GM18867 (cell line): ENCODE results near the gene RAD21L1.
A peak's percentile ranks its signal among the peaks of the same experiment; 100 is the strongest.

ENCODE experiments used
- ATAC-seq: cut with Tn5 transposase; IDR thresholded peaks from one replicate; pipeline ENCODE4 v1.9.1; 2021; ENCODE audit warnings: mild to moderate bottlenecking, moderate library complexity; ENCODE audit not compliant: unreplicated experiment

The RAD21L1 gene

DNA sequence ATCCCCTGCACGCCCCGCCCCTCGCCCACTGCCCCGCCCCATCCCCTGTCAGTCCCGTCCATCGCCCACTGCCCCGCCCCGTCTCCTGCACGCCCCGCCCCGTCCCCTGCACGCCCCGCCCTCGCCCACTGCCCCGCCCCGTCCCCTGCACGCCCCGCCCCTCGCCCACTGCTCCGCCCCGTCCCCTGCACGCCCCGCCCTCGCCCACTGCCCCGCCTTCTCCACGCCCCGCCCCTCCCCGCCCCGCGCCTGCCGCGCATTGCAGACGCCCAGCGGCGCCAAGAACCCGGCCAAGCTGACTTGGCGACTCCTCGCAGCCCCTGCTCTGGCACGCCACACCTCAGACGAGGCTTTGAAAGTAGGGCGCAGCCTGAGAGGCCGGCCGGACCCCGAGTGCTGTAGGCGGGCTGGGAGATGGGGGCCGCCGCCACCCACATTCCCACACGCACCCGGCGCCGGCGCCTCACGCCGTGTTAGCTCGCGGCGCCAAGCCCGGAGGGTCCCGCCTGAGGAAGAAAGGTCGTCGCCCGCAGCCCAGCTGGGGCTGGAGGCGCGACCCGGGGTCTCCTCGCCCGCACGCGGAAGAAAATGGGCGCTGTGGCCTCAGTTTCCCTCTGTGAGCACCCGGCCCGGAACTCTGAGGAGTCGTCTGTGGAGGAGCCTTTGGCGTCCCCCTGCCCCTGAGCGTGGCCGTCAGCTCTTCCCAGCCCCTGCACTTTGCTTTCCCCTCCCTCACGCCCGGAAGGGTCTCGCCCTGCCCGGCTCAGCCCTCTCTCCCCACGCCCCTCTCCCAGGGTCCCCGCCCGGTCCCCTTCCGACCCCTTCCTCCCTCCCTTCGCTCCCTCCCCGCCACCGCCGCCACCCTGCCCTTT is at the start of gene RAD21L1:
Gene RAD21L1 (plus strand): TSS at position 262 of the 872 bp plus-strand sequence. CDS start 2,410 bp downstream, outside the sequence.
- ATAC-seq, result peak; percentile 53

DNA sequence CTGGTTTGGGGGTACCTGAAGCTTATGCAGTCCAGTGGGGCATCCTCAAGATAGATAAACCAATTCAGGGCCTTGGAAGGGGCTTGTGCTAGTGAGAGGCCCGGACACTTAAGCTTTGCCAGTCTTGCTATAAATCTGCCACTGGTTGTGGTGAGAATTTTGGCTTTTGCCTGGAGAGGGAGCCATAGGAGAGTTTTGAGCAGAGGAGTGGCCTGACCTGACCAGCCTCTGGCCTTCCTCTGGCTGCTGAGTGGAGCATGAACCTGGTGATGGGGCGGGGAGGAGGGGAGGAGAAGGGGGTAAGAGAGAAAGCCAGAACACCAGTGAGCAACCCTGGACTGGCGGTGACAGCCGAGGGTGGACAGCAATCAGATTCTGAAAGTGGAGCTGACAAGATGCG is 48.2 kb upstream of the RAD21L1 start:
- ATAC-seq, result no peak

DNA sequence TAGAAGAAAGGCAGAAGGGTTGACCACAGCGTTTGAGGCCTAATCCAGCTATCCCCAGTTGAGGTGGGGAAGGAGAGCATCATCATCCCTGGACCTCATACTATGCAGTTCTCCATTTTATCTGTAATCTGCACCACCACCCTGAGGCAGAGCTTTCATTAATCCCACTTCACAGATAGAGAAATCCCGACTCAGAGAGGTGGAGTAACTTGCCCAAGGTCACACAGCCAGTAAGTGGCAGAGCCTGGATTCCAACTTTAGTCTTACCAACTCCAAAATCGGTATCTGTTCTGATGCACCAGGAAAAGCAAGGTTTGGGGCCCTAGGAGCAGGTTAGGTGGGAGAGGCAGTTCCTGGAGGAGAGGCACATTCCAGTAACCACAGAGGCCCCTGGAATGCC is 47.7 kb upstream of the RAD21L1 start:
- no peak for ATAC-seq

DNA sequence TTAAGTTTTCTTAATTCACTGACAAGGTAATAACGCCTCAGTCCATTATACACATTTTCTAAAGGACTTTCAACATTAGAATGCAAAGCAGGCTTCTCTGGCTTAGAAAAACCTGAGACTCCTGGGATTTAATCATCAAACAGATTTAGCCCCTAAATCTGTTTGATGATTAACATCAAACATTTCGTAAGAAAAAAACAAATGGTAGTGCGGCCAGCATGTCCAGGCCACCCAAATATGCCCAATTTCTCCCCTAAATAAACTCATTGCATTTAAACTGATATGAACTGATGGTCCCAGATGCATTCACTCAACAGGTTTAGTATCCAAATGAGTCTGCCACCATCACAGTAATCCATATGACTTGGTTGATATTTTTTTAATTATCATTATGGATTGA is 47.2 kb upstream of the RAD21L1 start:
- no peak for ATAC-seq

DNA sequence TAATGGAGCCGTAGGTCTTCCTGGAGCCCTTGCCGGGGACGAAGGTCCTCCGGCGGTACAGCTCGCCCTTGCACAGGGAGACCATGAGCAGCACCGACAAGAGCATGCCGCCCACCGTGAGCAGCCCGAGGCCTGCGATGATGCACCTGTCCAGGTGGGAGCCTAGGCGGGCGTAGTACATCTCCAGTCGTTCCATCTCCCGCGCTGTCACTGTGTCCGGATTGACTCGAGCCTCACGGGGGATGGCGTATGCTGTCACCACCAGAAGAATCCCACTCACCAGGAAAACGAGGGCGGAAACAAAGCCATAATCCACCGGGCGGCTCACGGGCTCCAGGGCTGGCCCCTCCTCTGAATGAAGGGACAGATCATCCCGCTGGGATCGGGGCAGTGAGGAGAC is 44.9 kb upstream of the RAD21L1 start:
- no peak for ATAC-seq

DNA sequence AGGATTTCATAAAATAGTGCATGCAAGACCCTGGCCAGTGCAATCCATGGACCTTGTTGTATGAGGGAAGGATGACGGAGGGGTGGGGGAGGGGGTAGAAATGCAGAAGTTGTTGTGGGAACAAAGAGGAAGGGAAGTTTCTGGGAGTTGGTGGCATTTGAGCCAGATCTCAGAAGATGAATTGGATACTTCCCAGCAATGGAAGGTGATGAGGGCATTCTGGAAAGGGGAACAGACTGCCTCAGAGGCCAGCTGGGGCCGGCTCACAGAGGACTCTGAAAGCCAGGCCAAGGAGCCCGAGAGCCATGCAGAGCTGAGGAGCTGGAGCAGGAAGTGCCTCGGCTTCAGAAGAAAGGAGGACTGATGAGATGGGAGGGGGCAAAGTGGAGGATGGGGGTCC is 43.7 kb upstream of the RAD21L1 start:
- ATAC-seq, result no peak

DNA sequence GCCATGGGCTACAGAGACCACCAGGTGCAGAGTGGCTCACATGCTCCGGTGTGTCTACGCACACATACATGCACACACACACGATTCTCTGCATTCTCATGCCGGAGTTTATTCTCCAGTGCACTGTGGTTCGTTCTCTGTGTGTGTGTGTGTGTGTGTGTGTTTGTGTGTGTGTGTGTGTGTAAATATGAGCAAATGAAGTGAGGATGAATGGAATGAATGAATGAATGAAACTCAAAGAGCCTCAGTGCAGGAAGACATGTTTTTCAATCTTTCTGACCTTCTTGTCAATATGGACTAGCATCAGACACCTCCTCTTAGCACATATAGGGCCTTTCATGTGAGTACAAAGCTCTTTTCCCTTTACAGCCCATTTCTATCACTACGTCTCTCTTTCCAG is 42.7 kb upstream of the RAD21L1 start:
- ATAC-seq, result no peak

DNA sequence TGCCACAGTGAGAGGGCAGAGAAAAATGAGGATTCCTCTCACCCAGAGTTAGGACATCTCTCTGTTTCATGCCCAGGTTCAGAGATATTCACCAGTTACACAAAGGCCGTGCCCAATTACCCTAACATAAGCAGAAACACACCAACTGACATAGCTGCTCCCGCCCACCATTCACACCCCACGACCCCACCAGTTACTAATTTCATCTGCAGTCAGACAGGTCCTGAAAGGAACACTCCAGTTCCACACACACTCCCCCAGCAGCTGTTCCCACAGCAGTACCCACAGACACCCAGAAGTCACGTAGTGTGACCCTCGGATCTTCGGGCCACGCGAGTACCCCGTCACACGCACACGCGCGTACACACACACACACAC is 41.6 kb upstream of the RAD21L1 start:
- ATAC-seq, result no peak

DNA sequence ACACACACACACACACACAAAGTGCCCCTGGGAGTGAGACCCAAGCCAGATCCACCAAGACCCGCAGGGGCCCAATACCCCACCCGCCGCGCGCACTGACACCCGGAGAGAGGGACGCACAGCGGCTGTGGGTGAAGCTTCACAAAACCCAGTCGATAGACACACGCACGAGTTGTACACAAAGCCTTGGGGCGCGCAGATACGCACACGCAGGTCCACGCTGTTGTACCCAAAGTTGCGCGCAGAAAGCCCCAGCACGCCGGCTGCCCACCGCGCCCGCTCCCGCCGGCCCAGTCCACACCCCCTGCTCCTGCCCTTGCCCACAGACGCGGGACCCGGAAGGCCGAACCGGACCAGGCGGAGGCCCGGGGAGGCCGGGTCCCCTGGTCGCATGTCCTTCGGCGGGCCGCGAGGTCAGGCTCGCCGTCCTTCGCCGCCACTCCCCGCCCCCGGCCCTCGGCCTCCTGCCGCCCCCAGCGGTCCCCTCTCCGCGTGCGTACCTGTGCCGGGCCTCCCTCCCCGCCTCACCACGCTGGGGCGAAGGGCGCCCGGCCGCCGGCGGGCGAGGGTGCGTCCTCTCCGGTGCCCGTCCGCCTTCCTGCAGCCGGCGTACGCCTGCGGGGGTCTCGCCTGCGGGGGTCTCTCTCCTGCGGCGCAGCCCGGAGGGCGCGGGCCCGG is 41.1 kb upstream of the RAD21L1 start, which contains the start of gene TMEM74B:
Gene TMEM74B (minus strand): TSS at position 344 of the 678 bp plus-strand sequence. CDS start 1,180 bp downstream, outside the sequence.
- ATAC-seq, result no peak

DNA sequence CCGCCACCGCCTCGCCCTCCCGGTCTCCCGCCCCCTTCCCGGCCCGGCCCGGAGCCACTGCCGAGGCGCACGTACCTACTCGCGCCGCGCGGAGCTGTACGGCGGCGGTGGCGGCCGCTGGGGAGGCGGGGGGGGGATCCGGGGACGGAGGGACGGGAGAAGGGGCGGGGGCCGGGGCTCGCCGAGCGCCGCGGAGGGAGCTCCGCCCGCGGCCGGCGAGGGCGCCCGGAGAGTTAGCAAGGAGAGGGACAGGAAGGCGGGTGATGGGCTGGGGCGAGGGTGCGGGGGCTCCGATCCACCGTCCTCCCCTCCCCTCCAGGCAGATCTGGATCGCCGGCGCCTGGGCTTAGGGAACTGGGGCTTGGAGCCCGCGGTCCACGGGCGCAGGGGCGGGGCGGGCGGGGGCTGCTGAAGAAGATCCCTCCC is 40.5 kb upstream of the RAD21L1 start:
- no peak for ATAC-seq

DNA sequence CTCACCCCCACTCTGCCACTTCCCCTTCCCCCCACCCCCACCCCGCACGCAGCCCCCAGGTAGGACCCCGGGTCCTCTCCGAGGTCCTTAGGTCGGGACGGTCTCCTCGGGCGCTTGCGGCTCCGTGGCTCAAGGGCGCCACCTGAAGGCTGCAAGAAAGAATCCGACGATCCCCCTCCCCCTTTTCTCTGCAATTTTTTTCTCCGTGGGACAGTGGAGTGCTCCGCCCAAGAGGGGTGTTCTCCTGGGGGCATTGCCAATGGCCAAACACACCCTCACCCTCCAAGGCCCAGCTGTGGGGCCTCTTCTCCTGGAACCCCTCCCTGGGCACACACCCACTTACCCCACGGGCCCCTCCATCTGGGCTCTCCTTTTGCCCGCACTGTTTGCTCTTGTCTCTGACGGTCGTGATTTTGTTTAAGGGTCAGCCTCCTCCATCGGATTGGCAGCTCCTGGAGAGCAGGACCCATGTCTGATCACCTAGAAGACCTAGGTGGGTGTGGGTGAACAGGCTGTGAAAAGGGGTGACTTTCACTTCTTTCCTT is 40.0 kb upstream of the RAD21L1 start:
- ATAC-seq, result no peak

DNA sequence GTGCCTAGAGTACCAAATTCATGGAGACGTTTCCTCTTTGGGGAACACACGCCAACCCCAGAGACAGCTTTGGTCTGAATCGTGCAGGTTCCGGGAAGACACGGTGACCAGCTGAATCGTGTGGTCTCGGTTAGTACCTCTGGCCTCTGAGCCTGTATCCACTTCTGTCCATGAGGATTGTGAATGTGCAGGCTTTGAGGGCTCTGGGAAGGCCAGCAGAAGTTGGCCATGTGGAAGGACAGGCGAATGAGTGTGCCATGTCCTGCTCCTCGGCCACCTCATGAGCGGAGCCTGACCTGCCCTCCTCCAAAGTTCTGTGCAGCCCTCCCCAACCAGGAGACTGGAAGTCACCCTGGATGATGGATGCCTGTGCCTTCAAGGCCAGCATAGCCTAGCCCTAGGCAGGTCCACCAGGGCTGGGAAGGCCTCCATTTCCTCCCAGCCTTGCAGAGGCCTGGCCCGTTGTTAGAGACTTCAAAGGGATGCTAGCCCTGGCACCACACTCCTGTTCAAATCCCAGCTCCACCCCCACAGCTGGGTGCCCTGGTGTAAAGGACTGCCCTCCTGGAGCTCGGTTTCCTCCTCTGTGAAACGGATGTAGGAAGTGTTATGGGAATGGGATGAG is 39.4 kb upstream of the RAD21L1 start:
- no peak for ATAC-seq

DNA sequence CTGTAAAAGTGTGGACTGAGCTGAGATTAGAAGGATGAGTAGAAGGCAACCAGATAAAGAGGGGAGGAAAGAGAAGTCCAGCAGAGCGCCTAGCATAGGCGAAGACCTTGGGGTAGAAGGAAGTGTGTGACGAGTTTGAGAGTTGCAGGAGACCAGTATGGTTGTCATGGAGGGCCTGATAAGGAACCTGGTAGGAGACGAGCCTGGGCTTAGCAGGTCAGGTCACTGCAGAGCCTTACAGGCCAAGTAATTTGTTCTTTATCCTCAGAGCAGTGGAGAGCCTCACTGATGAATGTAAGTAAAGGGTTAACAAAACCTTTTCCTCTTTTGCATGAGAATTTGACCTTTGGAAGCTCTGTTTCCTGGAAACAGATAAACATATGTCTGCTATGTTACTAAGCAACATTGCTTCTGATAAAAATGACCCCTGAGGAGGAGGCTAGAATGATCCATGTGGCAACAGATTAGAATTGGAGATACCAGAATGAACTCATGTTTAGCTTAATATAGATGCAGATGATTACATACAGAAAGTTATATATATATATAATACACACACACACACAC is 38.2 kb upstream of the RAD21L1 start:
- no peak for ATAC-seq

DNA sequence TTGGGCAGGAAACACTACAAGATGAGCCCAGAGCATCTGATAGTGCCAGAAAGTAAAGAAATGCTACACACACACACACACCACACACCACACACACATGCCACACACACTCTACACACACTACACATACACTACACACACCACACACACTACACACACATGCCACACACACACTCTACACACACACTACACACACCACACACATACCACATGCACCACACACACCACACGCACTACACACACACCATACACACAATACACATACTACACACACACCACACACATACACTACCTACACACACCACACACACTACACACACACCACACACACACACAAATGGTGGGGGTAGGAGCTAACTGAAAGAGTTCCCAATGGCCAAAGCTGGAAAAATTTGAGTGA is 37.5 kb upstream of the RAD21L1 start:
- no peak for ATAC-seq

DNA sequence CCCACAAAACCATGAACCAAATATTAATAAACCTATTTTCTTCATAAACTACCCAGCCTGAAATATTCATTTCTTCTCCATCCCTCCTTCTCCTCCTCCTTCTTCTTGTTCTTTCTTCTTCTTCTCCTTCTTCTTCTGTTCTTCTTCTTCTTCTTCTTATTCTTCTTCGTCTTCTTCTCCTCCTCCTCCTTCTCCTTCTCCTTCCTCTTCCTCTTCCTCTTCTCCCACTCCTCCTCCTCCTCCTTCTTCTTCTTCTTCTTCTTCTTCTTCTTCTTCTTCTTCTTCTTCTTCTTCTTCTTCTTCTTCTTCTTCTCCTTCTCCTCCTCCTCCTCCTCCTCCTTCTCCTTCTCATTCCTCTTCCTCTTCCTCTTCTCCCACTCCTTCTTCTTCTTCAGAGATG is 36.0 kb upstream of the RAD21L1 start:
- ATAC-seq, result no peak

DNA sequence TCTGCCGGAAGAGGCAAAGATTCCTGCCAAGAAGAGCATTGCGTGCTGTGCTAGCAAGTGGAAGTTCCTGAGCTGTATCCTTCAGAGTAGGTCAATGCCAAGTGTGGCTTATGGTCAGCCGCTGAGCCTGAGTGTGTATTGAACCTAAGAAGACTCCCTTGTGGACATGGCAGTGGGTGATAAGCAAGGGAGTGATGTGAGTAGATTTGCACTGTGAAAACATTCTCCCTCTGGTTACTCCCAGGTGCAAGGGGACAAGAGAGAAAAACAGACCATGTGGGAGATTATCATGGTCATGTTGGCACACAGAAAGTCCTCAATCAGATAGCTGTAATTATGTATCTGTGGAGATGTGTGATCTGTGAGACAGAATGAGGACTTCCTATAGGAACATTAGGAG is 35.0 kb upstream of the RAD21L1 start:
- ATAC-seq, result no peak

DNA sequence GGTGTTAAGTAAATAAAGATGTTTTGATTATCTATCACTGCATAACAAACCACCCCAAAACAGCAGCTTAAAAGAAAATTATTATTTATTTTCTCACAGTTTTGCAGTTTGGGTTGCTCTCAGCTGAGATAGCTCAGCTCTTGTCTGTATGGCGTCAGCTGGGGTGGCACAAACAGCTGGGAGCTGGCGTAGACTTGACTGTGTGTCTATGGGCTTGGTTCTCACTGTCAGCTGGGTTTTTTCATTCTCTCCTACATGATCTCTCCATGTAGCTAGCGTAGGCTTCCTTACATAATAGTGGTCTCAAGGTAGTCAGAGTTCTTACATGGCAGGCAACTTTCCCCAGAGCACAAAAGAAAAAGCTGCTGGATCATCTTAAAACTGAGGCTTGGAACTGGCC is 34.5 kb upstream of the RAD21L1 start:
- ATAC-seq, result no peak

DNA sequence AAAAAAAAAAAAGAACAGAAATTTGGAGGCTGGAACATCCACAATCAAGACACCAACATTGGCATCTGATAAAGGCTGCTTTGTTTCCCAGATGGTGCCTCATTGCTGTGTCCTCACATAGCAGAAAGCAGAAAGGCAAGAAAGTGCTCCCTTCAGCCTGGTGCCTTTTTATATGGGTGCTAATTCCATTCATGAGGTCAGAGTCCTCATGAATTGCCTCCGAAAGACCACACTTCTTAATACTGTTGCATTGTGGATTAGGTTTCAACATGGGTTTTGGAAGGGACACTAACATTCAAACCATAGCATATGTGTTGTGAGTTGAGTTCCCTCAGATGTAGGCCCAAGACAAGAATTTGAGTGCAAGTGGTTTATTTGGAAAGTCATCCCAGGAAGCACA is 30.6 kb upstream of the RAD21L1 start:
- ATAC-seq, result no peak

DNA sequence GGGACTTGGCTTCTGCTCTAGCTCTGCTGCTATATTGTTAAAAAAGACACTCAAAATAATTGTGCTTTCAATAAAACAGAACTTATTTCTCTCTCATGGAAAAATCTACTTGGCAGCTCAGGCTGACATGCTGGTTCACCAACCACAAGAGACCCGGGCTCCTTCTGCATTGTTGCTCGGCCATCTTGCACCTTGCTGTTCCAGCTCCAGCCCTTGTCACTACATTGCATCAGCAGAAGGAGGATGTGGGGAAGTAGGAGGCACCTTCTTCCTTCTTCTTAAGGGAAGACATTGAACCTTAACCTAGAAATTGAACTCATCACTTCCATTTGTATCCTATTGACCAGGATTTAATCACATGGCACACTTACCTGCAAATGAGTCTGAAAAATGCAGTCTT is 29.2 kb upstream of the RAD21L1 start:
- no peak for ATAC-seq

DNA sequence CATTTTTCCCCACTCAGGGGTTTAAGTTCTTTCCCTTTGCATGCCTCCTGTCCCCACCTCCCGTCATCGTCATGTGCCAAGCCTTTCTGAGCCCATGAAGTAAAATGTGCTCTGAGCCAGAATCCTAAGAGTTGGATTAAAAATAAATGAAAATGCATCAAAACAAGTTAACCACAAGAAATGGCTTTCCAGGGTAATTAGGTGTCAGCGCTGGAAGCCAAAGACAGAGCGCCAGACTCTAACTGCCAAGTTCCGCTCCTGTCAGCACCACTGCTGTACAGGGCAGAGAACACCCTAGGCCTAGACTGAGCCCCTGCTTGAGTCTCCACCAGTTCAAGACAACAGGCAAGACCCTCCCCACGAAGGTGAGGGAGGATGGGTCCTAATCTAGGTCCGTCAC is 28.0 kb upstream of the RAD21L1 start:
- no peak for ATAC-seq

DNA sequence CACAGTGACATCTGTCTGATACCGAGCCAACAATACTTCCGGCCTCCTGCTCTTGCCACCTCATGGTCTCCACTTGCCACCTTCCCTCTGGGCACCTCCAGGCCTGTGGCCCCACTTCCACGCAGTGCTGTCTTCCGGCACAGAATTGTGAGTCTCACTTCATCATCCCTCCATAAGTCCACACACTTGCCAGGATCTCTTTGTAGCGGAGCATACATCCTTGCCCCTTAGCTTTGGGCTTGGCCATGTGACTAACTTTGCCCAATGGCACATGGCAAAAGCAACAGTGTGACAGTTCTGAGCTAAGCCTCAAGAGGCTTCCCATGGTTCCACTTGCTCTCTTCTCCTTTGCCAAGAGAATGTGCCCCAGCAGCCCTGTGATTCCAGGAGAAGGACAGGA is 27.1 kb upstream of the RAD21L1 start:
- no peak for ATAC-seq
